HEK293 (cell line): ENCODE data around the gene FDXR.

Source experiments
- CTCF ChIA-PET: fragments of 350-600 bp; formaldehyde crosslinking; extraction: SDS; loops from one replicate; lab custom pipeline; 2021; ENCODE audit warnings: antibody characterized with exemption; lab: Yijun Ruan, JAX
- POLR2A ChIA-PET: fragments of 300-600 bp; formaldehyde crosslinking; extraction: SDS; loops from one replicate; lab custom pipeline; 2020; ENCODE audit warnings: antibody characterized with exemption, inconsistent platforms; lab: Yijun Ruan, JAX
- H3K27ac ChIP-seq: fragments of 200-500 bp; sonication (Bioruptor generic); 2 replicates; pipeline ENCODE4 v1.5.1; 2014; ENCODE audit warnings: low read depth, low read length, control low read depth, inconsistent platforms; ENCODE audit errors: extremely low read depth
- H3K36me3 ChIP-seq, 2 experiments: fragments of 200-500 bp in 1 of 2; sonication (Bioruptor generic) in 1 of 2; 1 replicate in 1 of 2; 2 replicates in 1 of 2; pipeline ENCODE4 v1.5.1; 2014 to 2017; ENCODE audit warnings: inconsistent platforms in 2 of 2, low read length in 2 of 2; ENCODE audit not compliant: control insufficient read depth in 2 of 2, insufficient read depth in 1 of 2
- H3K4me1 ChIP-seq: fragments of 200-500 bp; sonication (Bioruptor generic); 2 replicates; pipeline ENCODE4 v1.5.1; 2014; ENCODE audit warnings: mild to moderate bottlenecking, low read length, inconsistent platforms; ENCODE audit not compliant: control insufficient read depth, insufficient read depth
- H3K4me3 ChIP-seq: 2 replicates; pipeline ENCODE4 v1.5.1; 2011; ENCODE audit warnings: low read depth, mild to moderate bottlenecking, control low read depth, low read length, moderate library complexity
- H3K9me3 ChIP-seq: fragments of 200-500 bp; sonication (Bioruptor generic); 2 replicates; pipeline ENCODE4 v1.5.1; 2014; ENCODE audit warnings: low read depth, low read length, inconsistent platforms; ENCODE audit not compliant: control insufficient read depth, insufficient read depth
- EGR2 ChIP-seq: fragments of 450-650 bp; formaldehyde crosslinking; IDR thresholded peaks from 2 replicates; pipeline ENCODE4 v1.5.1; 2016; ENCODE audit warnings: low read depth, missing biosample characterization, missing genetic modification characterization
- FEZF1 ChIP-seq: fragments of 450-650 bp; formaldehyde crosslinking; IDR thresholded peaks from 2 replicates; pipeline ENCODE4 v1.5.1; 2016; ENCODE audit warnings: missing biosample characterization, missing genetic modification characterization
- HOXC10 ChIP-seq: sonication (generic); formaldehyde crosslinking; IDR thresholded peaks from 2 replicates; pipeline ENCODE4 v1.8.1; 2023; ENCODE audit warnings: mild to moderate bottlenecking, missing genetic modification reagents
- YY2 ChIP-seq: fragments of 450-650 bp; formaldehyde crosslinking; IDR thresholded peaks from 2 replicates; pipeline ENCODE4 v1.5.1; 2016; ENCODE audit warnings: missing biosample characterization, missing genetic modification characterization
- ZFHX2 ChIP-seq: fragments of 450-650 bp; formaldehyde crosslinking; conservative IDR thresholded peaks from 2 replicates; pipeline ENCODE4 v1.5.1; 2016; ENCODE audit warnings: missing biosample characterization, missing genetic modification characterization
- ZNF169 ChIP-seq: fragments of 450-650 bp; formaldehyde crosslinking; IDR thresholded peaks from 2 replicates; pipeline ENCODE4 v1.5.1; 2016; ENCODE audit warnings: missing biosample characterization, missing genetic modification characterization
- ZNF184 ChIP-seq: fragments of 450-650 bp; IDR thresholded peaks from 2 replicates; pipeline ENCODE4 v1.5.1; 2018; ENCODE audit warnings: missing biosample characterization, mild to moderate bottlenecking, missing genetic modification characterization
- ZNF311 ChIP-seq: fragments of 450-650 bp; formaldehyde crosslinking; IDR thresholded peaks from 2 replicates; pipeline ENCODE4 v1.5.1; 2017; ENCODE audit warnings: missing biosample characterization, missing genetic modification characterization, borderline replicate concordance
- ZNF473 ChIP-seq: fragments of 450-650 bp; formaldehyde crosslinking; IDR thresholded peaks from 2 replicates; pipeline ENCODE4 v1.5.1; 2017; ENCODE audit warnings: missing biosample characterization, missing genetic modification characterization
- ZNF555 ChIP-seq: fragments of 450-650 bp; formaldehyde crosslinking; conservative IDR thresholded peaks from 2 replicates; pipeline ENCODE4 v1.5.1; 2017; ENCODE audit warnings: missing biosample characterization, mild to moderate bottlenecking, missing genetic modification characterization, inconsistent platforms
- ZNF596 ChIP-seq: fragments of 450-650 bp; IDR thresholded peaks from 2 replicates; pipeline ENCODE4 v1.5.0; 2018; ENCODE audit warnings: missing biosample characterization, mild to moderate bottlenecking, missing genetic modification characterization, moderate library complexity
- ZNF600 ChIP-seq: fragments of 450-650 bp; formaldehyde crosslinking; IDR thresholded peaks from 2 replicates; pipeline ENCODE4 v1.5.1; 2016; ENCODE audit warnings: missing biosample characterization, missing genetic modification characterization
- ZNF658 ChIP-seq: fragments of 450-650 bp; formaldehyde crosslinking; IDR thresholded peaks from 2 replicates; pipeline ENCODE4; 2016; ENCODE audit warnings: missing biosample characterization, missing genetic modification characterization
- TF ChIP-seq, protein P1 (sequence below): fragments of 450-650 bp; formaldehyde crosslinking; IDR thresholded peaks from 2 replicates; pipeline ENCODE4 v1.5.1; 2017; ENCODE audit warnings: missing biosample characterization, missing genetic modification characterization
- TF ChIP-seq, protein P2 (sequence below): fragments of 450-650 bp; formaldehyde crosslinking; IDR thresholded peaks from 2 replicates; pipeline ENCODE4 v1.5.1; 2016; ENCODE audit warnings: missing biosample characterization, missing genetic modification characterization, borderline replicate concordance

FDXR gene

GRCh38 chr17:74836691-74837467, 35.9 kb downstream of the FDXR start:
- ChIA-PET POLR2A (no interaction called here), CTCF (interaction anchor here (19.0 kb wide), 1 partner anchor 26 kb away, joined by 239 read pairs; the partner anchor contains the start of gene GRIN2C)
- Histone ChIP-seq H3K4me1 (no peaks in the 10 kb centered on the region), H3K4me3 (no peak overlapping the region), H3K27ac (no peak overlapping the region), H3K36me3 (peaks cover 0 to 17% of the 10 kb centered on the region in 2 experiments; a peak in 1 of 3 replicates), H3K9me3 (no peaks in the 10 kb centered on the region)
- peak; percentile 65 for TF ChIP-seq ZFHX2 (tag by site-specific recombination)
- no peak for TF ChIP-seq ZNF184 (tag by site-specific recombination)
- TF ChIP-seq FEZF1 (tag by site-specific recombination) = no peak
- TF ChIP-seq ZNF600 (tag by site-specific recombination) = no peak
- 0 out of 2 replicates have a peak, but pooled peaks have one; percentile 54 for TF ChIP-seq HOXC10 (CRISPR knock-in tag)
- peak; percentile 71 for TF ChIP-seq EGR2 (tag by site-specific recombination)
- no peak for TF ChIP-seq ZNF658
- TF ChIP-seq YY2 (tag by site-specific recombination) = no peak
- TF ChIP-seq, protein P1, sequence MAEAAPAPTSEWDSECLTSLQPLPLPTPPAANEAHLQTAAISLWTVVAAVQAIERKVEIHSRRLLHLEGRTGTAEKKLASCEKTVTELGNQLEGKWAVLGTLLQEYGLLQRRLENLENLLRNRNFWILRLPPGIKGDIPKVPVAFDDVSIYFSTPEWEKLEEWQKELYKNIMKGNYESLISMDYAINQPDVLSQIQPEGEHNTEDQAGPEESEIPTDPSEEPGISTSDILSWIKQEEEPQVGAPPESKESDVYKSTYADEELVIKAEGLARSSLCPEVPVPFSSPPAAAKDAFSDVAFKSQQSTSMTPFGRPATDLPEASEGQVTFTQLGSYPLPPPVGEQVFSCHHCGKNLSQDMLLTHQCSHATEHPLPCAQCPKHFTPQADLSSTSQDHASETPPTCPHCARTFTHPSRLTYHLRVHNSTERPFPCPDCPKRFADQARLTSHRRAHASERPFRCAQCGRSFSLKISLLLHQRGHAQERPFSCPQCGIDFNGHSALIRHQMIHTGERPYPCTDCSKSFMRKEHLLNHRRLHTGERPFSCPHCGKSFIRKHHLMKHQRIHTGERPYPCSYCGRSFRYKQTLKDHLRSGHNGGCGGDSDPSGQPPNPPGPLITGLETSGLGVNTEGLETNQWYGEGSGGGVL (tag by site-specific recombination) = no peak
- no peak for TF ChIP-seq ZNF473 (tag by site-specific recombination)

GRCh38 chr17:74836191-74836590, 36.6 kb downstream of the FDXR start:
- no peaks in the 10 kb centered on the region for H3K4me1 ChIP-seq
- CTCF ChIA-PET = interaction anchor here (19.0 kb wide), 1 partner anchor 27 kb away, joined by 239 read pairs; the partner anchor contains the start of gene GRIN2C
- TF ChIP-seq ZNF596 (tag by site-specific recombination) (no peak), ZNF311 (tag by site-specific recombination) (no peak), ZNF555 (tag by site-specific recombination) (no peak), ZNF169 (tag by site-specific recombination) (no peak)
- TF ChIP-seq, protein P2, sequence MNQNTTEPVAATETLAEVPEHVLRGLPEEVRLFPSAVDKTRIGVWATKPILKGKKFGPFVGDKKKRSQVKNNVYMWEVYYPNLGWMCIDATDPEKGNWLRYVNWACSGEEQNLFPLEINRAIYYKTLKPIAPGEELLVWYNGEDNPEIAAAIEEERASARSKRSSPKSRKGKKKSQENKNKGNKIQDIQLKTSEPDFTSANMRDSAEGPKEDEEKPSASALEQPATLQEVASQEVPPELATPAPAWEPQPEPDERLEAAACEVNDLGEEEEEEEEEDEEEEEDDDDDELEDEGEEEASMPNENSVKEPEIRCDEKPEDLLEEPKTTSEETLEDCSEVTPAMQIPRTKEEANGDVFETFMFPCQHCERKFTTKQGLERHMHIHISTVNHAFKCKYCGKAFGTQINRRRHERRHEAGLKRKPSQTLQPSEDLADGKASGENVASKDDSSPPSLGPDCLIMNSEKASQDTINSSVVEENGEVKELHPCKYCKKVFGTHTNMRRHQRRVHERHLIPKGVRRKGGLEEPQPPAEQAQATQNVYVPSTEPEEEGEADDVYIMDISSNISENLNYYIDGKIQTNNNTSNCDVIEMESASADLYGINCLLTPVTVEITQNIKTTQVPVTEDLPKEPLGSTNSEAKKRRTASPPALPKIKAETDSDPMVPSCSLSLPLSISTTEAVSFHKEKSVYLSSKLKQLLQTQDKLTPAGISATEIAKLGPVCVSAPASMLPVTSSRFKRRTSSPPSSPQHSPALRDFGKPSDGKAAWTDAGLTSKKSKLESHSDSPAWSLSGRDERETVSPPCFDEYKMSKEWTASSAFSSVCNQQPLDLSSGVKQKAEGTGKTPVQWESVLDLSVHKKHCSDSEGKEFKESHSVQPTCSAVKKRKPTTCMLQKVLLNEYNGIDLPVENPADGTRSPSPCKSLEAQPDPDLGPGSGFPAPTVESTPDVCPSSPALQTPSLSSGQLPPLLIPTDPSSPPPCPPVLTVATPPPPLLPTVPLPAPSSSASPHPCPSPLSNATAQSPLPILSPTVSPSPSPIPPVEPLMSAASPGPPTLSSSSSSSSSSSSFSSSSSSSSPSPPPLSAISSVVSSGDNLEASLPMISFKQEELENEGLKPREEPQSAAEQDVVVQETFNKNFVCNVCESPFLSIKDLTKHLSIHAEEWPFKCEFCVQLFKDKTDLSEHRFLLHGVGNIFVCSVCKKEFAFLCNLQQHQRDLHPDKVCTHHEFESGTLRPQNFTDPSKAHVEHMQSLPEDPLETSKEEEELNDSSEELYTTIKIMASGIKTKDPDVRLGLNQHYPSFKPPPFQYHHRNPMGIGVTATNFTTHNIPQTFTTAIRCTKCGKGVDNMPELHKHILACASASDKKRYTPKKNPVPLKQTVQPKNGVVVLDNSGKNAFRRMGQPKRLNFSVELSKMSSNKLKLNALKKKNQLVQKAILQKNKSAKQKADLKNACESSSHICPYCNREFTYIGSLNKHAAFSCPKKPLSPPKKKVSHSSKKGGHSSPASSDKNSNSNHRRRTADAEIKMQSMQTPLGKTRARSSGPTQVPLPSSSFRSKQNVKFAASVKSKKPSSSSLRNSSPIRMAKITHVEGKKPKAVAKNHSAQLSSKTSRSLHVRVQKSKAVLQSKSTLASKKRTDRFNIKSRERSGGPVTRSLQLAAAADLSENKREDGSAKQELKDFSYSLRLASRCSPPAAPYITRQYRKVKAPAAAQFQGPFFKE (tag by site-specific recombination) = no peak
- TF ChIP-seq, all 188 proteins: peak for 0
- Histone ChIP-seq H3K9me3 (no peaks in the 10 kb centered on the region), H3K36me3 (peaks cover 0 to 17% of the 10 kb centered on the region in 2 experiments; a peak in 1 of 3 replicates), H3K27ac (no peak overlapping the region), H3K4me3 (no peak overlapping the region)
- POLR2A ChIA-PET = no interaction called here
